Measurements from ENCODE around the gene CTAG1A.
"Not testable (repeated sequence)": the region's sequence is repeated elsewhere in the genome, so short reads cannot be mapped to it uniquely, and the experiment has no call there.

CTAG1A gene

GRCh38 chrX:154584585-154585183 is at the start of gene CTAG1A:
Gene CTAG1A, plus strand, starts transcription at chrX:154585133. Its CDS starts 74 bp downstream, at chrX:154585207.
- H3K27ac ChIP-seq; DNase-seq (ENCODE audit: low read depth, low spot score): not testable (repeated sequence)

DNA sequence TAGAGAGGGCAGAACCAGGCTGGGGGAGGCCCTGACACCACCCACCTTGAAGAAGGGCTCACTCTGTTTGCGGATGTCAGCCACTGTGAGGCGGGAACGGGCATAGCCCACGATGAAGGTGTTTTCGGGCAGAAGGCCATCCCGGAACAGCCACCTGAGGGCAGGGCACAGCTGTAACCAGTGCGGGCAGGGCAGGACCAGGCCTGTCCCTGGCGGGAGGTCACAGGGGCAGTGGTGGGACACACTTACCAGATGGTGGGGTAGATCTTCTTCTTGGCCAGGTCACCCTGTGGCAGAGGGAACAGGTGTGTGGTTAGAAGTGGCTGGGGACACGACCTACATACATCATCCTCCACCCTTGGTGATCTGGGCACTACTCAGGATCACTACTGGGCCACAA is 49.0 kb upstream of the CTAG1A start:
- DNase-seq (ENCODE audit: low read depth, low spot score) = no peak
- no peak overlapping the region for H3K27ac ChIP-seq

- DNase-seq (ENCODE audit: low read depth, low spot score) = no peak
- H3K27ac ChIP-seq = no peak overlapping the region
These were observed 45.9 kb upstream of the CTAG1A start for GRCh38 chrX:154539077-154539476.

GRCh38 chrX:154540365-154540764 is 44.6 kb upstream of the CTAG1A start:
- peak overlapping the region; percentile 92 for H3K27ac ChIP-seq
- not testable (repeated sequence) for DNase-seq (ENCODE audit: low read depth, low spot score)

GRCh38 chrX:154540897-154541535 is 43.9 kb upstream of the CTAG1A start:
- H3K27ac ChIP-seq = peak overlapping the region; percentile 92
- DNase-seq (ENCODE audit: low read depth, low spot score) = no peak

GRCh38 chrX:154541589-154541895 is 43.4 kb upstream of the CTAG1A start:
- peak overlapping the region; percentile 92 for H3K27ac ChIP-seq
- no peak for DNase-seq (ENCODE audit: low read depth, low spot score)

- DNase-seq (ENCODE audit: low read depth, low spot score) = no peak
- peak overlapping the region; percentile 92 for H3K27ac ChIP-seq
These were observed 42.8 kb upstream of the CTAG1A start for GRCh38 chrX:154541896-154542722.

DNA sequence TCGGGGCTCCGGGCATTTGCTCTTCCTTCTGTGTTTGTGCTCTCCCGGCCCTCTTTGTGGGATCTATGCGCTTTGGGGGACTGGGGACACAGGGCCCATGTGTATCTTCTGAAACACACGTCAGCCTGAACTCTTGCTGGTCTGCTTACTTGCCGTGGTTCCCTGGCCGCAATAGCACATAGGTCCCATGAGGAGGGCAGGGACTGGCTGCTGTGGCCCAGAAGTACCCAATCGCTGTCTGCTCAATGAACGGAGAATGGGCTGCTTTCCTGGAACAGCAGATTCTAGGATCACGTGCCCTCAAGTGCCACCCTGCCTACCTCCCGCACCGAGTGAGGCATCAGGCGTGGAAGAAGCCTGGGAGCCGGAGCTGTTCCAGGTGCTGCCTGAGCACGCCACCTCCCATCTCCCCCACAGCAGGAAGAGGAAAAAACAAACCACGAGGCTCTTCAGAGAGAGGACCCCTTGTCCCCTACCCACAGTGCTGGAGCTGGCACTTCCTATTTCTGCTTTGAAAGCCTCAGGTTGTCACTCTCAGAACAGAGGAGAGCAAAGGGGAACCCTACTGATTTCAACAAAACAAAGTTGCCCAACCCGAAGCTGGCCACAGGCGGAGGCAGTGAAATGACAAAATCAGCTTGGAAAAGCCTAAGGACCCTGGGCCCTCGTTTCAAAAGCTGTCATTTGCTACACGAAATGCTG is 42.1 kb upstream of the CTAG1A start:
- peak overlapping the region; percentile 92 for H3K27ac ChIP-seq
- no peak for DNase-seq (ENCODE audit: low read depth, low spot score)

GRCh38 chrX:154545673-154546274 is 39.2 kb upstream of the CTAG1A start:
- DNase-seq (ENCODE audit: low read depth, low spot score) = no peak
- no peak overlapping the region for H3K27ac ChIP-seq

DNA sequence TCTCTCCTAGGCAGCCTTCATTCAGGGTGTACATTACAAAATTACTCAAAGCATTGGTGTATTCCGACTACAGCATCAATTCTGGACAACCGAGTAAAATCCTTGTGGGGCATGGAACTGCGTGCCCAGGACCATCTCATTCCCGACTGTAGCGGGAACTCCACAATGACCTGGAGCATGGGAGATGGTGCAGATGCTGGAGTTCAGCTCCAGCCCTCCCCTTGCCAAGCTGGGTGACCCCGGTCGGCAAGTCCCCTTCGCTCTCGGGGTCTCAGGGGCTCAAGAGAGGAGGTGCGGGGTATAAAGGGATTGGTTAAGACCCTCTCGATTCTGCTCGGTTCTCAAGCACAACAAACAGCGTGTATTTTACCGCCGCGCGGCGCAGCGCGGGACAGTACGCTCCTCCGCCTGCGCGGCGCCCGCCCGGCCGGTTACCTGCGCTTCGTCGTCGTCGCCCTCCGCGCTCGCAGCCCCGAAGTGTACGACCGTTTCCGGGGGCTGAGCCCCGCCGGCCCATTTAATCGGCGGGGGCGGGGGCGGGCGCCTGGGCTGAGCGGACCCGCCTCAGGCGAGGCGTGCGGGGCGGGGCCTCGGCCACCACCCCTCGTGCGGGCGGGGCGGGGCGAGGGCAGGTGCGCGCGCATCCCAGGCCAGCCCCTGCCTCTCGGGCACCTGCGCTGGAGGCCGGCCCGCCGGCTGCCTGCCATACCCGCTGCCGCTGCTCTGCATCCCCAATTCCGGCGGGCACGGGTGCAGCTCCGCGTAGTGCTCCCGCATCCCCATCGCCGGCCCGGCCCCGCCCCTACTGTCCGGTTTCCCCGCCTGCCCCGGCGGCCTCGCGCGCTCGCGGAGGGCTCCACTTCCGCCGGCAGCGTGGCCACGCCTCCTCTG is 38.3 kb upstream of the CTAG1A start, which contains the start of gene G6PD:
G6PD (minus strand) TSS at position 493 of the 891 bp plus-strand sequence. CDS start 691 bp downstream, outside the sequence.
- H3K27ac ChIP-seq = peak within 1 kb of the TSS; percentile 92
- DNase-seq (ENCODE audit: low read depth, low spot score) = no peak

DNA sequence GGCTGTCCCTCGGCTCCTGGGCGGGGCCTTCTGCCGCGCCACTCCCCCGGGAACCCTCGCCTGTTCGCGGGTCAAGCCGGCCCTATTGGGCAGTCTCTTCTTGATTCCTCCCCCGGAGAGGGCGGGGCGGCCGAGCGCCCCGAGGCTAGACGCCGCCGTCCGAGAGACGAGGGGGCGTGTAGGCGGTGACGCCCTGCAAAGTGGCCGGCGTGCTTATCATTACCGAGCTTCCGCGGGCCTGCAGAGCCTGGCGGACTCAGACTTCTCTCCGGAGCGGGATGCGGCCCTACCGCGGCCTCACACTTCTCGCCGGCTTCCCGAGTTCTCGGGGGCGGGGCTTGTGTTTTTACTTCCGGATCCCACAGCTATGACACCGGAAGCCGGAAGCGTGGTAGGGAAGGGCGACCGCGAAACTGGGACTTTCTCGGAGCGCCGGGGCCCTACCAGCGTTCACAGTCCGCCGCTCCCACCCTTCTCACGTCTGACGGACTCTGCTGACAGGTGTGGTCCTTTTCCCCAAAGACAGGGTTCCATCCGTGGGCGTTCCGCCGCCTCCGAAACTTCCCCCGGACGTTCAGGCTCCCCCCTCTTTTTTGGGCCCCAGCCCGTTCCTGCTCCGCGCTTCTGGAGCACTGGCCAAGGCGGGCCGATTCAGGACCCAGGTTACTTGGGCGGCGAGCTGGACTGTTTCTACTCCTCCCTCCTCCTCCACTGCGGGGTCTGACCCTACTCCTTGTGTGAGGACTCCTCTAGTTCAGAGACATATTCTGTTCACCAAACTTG is 37.5 kb upstream of the CTAG1A start, which contains the start of gene IKBKG:
IKBKG (plus strand) TSS at position 376 of the 783 bp plus-strand sequence. CDS start 4,383 bp downstream, outside the sequence.
- no peak for DNase-seq (ENCODE audit: low read depth, low spot score)
- H3K27ac ChIP-seq = peak within 1 kb of the TSS; percentile 92

DNA sequence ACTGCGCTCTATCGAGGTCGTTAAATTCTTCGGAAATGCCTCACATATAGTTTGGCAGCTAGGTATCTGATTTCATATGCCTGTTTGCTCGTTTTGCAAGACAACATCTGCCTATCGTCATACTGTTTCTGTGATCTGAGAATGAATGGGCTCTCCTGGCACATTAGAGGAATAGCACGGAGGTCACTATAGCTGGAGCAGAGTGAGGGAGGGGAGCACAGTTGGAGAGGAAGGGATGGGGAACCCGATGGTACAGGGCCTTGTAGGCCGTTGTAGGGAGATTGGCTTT is 37.0 kb upstream of the CTAG1A start:
- peak overlapping the region; percentile 92 for H3K27ac ChIP-seq
- no peak for DNase-seq (ENCODE audit: low read depth, low spot score)

DNA sequence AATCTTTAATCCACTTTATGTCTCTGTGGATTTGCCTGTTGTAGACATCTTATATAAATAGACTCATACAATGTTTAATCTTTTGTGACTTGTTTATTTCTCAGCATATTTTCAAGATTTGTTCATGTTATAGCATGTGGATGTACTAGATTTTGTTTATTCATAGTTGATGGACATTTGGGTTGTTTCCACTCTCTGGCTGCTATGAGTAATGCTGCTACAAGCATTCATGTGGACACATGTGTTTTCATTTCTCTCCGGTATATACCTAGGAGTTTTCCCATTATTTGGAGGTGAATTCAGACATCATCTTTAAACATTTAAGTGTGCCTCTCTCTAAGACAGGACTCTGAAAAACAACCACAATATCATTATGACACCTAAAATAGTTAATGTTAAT is 35.2 kb upstream of the CTAG1A start:
- DNase-seq (ENCODE audit: low read depth, low spot score) = no peak
- peak overlapping the region; percentile 92 for H3K27ac ChIP-seq

- DNase-seq (ENCODE audit: low read depth, low spot score); H3K27ac ChIP-seq: not testable (repeated sequence)
These were observed 32.7 kb upstream of the CTAG1A start for GRCh38 chrX:154552112-154552806.

- H3K27ac ChIP-seq; DNase-seq (ENCODE audit: low read depth, low spot score): not testable (repeated sequence)
These were observed 26.8 kb upstream of the CTAG1A start for GRCh38 chrX:154558060-154558690.

GRCh38 chrX:154558896-154559295 is 26.0 kb upstream of the CTAG1A start:
- not testable (repeated sequence) for H3K27ac ChIP-seq; DNase-seq (ENCODE audit: low read depth, low spot score)

DNA sequence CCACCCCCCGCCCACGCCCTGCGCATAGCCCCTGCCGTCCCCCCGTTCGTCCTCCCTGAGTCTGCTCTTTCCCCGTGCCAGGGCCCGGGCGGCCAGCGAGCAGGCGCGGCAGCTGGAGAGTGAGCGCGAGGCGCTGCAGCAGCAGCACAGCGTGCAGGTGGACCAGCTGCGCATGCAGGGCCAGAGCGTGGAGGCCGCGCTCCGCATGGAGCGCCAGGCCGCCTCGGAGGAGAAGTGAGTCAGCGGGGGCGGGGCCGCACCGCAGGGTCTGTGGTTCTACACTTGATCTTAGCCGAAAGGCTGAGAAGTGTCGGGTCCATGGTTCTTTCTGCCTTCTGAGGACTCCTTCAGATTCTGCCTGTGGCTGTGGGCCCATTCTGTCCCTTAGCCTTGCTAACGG is 24.6 kb upstream of the CTAG1A start:
- not testable (repeated sequence) for H3K27ac ChIP-seq; DNase-seq (ENCODE audit: low read depth, low spot score)

All from epithelial cell of prostate (primary cell).